Choroid plexus epithelial cell (primary cell): ENCODE measurements around the gene TLNRD1.

Experiments used
- DNase-seq: peaks from one replicate; pipeline ENCODE4 v3.0.0-alpha.2; 2010; ENCODE audit warnings: low read depth
- H3K4me3 ChIP-seq: 2 replicates; pipeline ENCODE4 v1.5.1; 2011; ENCODE audit warnings: low read depth, mild to moderate bottlenecking, control low read depth, low read length, moderate library complexity
- TF ChIP-seq, protein P1 (sequence below): conservative IDR thresholded peaks from 2 replicates; pipeline ENCODE4 v1.5.1; 2011; ENCODE audit warnings: low read depth, mild to moderate bottlenecking, control low read depth, inconsistent platforms, low read length, moderate library complexity

The TLNRD1 gene

DNA sequence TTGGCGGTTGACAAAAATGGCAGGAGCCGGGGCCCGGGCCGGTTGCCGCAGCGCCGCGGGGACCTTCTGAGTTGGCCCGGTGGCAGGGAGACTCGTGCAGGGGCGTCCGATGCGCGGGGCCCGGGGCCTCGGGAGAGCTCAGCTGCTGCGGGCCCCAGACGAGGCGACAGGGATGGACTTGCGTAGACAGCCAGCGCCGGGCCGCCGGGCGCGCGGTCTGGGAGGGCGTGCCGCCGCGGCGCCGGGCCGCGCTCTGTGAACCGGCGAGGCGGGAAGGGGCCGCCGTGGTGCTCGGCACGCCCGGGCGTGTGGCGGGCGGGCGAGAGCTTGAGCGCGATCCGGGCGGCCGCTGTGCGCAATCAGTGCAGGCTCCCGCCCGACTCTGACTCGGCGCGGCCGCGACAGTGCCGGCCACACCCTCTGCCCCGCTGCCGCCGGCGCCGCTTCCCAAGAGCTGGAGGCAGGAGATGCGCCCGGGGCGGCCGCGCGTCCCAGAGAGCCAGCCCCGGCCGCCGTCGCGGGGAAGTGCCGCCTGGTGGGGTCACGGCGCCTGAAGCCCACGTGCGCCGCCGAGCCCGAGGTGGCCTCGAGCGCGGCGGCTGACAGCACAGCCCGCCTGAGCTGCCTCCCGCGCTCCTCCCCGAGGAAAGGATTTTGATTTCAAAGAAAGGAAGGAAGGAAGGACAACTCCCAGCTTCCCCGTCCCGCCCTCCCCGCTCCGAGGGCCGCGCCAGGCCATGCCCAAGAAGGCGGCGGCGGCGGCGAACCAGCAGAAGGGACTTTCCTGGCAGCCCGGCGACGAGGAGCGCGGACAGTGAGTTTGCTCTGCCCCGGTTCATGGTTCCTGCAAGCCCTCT is 657 bp downstream of the TLNRD1 start:
- peak; percentile 40 for DNase-seq
- H3K4me3 ChIP-seq: peak overlapping the region; percentile 88
- TF ChIP-seq, protein P1, sequence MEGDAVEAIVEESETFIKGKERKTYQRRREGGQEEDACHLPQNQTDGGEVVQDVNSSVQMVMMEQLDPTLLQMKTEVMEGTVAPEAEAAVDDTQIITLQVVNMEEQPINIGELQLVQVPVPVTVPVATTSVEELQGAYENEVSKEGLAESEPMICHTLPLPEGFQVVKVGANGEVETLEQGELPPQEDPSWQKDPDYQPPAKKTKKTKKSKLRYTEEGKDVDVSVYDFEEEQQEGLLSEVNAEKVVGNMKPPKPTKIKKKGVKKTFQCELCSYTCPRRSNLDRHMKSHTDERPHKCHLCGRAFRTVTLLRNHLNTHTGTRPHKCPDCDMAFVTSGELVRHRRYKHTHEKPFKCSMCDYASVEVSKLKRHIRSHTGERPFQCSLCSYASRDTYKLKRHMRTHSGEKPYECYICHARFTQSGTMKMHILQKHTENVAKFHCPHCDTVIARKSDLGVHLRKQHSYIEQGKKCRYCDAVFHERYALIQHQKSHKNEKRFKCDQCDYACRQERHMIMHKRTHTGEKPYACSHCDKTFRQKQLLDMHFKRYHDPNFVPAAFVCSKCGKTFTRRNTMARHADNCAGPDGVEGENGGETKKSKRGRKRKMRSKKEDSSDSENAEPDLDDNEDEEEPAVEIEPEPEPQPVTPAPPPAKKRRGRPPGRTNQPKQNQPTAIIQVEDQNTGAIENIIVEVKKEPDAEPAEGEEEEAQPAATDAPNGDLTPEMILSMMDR: no peak

DNA sequence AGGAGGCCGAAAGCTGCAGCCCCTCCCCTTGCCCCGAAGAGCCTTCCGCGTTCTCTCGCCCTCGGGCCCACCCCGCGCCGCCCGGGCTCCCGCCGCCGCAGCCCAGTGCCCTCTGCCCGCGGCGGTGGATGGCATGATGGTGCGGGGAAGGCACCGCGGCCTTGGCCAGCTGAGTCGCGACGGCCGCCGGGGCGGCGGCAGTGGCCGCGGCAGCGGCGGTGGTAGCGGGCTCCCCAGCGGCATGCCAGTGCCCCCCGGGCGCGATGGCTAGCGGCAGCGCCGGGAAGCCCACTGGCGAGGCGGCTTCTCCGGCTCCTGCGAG is 1.2 kb downstream of the TLNRD1 start:
- peak overlapping the region; percentile 88 for H3K4me3 ChIP-seq
- DNase-seq: no peak
- TF ChIP-seq, protein P1: no peak

DNA sequence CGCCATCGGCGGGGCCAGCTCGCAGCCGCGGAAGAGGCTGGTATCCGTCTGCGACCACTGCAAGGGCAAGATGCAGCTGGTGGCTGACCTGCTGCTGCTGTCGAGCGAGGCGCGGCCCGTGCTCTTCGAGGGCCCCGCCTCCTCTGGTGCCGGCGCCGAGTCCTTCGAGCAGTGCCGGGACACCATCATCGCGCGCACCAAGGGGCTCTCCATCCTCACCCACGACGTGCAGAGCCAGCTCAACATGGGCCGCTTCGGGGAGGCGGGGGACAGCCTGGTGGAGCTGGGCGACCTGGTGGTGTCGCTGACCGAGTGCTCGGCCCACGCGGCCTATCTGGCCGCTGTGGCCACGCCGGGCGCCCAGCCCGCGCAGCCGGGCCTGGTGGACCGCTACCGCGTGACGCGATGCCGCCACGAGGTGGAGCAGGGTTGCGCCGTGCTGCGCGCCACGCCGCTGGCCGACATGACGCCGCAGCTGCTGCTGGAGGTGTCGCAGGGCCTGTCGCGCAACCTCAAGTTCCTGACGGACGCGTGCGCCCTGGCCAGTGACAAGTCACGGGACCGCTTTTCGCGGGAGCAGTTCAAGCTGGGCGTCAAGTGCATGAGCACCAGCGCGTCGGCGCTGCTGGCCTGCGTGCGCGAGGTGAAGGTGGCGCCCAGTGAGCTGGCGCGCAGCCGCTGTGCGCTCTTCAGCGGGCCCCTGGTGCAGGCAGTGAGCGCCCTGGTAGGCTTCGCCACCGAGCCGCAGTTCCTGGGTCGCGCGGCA is 1.8 kb downstream of the TLNRD1 start:
- H3K4me3 ChIP-seq: peak overlapping the region; percentile 88
- TF ChIP-seq, protein P1: no peak
- peak; percentile 26 for DNase-seq

DNA sequence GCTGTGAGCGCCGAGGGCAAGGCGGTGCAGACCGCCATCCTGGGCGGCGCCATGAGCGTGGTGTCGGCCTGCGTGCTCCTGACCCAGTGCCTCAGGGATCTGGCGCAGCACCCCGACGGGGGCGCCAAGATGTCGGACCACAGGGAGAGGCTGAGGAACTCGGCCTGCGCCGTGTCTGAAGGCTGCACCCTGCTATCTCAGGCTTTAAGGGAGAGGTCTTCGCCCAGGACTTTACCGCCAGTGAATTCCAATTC is 2.3 kb downstream of the TLNRD1 start:
- TF ChIP-seq, protein P1: no peak
- peak overlapping the region; percentile 88 for H3K4me3 ChIP-seq
- DNase-seq: no peak

DNA sequence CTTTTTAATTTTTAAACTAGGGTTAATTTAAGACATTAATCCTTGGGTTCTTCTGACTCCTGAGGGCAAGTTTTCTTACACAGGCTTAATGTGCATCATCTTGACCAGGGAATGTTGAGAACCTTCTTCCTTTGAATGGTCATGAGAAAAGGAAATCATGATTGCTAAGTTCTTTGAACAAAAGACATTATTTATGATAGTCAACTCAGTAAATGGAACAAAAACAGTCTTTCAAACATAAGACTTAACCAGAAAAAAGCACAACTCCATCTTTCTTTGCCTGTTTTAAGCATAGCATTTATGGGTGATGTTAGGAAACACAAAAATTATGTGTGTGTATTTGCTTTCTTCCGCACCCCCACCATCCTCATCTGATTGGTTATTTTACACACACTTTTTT is 5.4 kb downstream of the TLNRD1 start:
- no peak overlapping the region for H3K4me3 ChIP-seq
- TF ChIP-seq, protein P1: no peak
- no peak for DNase-seq

DNA sequence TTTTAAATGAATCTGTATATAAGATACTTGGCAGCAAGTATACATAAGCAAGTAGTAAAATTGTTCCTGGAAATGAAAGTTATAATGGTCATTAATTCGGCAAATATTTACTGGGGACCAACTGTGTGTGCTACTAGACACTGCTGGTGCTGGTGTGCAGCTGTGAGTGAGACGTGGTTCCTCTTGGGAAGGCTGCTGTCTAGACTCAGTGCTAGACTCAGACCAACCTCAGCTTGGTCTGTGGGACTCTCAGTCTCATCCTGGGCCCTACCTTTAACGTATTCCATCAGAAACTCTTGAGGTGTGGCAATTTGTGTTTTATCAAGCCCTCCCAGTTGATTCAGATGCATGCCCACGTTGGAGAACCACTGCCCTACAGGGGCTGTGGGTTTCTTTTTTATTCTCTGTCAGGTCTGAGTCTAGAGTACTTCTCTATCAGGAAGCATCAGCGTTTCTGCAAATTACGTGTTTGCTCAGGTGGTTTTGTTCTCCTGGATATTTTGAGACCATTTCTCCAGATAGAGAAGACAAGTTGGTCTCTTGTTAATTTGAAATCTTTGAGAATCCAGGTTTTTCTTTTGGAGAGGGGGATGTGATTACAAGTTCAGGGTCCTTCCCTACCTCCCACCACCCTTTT is 6.8 kb downstream of the TLNRD1 start:
- TF ChIP-seq, protein P1: no peak
- no peak overlapping the region for H3K4me3 ChIP-seq
- no peak for DNase-seq
